HCT116 (cell line): ENCODE data around the gene CAMK1D. TPM values are rescaled to one million over a fixed set of nuclear protein-coding genes. Genes with fewer than 3 reads are reported as not detected.

Source experiments
- ATAC-seq: fragments of 200-7000 bp; cut with Tn5 transposase; 2 replicates; pipeline ENCODE4 v1.9.1; 2020; ENCODE audit warnings: mild to moderate bottlenecking, moderate library complexity
- BruUV-seq: library from RNA; stranded (reverse); fragments of 400-500 nt; replicated peaks from 2 replicates; lab custom pipeline; 2021; lab: Mats Ljungman, UMichigan
- CTCF ChIA-PET: fragments of 300-600 bp; sonication (Branson Sonifier 250); formaldehyde crosslinking; loops from one replicate; lab custom pipeline; 2021; ENCODE audit warnings: antibody characterized with exemption; lab: Charles Lee
- POLR2A ChIA-PET: fragments of 300-600, 350-600 bp; sonication (Branson Sonifier 250); formaldehyde crosslinking; loops from one replicate; lab custom pipeline; 2021; ENCODE audit warnings: antibody characterized with exemption; lab: Charles Lee
- RAD21 ChIA-PET, 2 experiments: fragments of 300-600 bp; sonication (Branson Sonifier 250); formaldehyde crosslinking; loops; one replicate each; lab custom pipeline; 2023; ENCODE audit warnings: low total read pairs in 2 of 2; ENCODE audit not compliant: uncharacterized antibody in 2 of 2, unreplicated experiment in 2 of 2, low non-redundant PET in 1 of 2; lab: Charles Lee
- DNase-seq: peaks from one replicate; pipeline ENCODE4 v3.0.0-alpha.2; 2010; ENCODE audit warnings: low read depth, low spot score
- H2AFZ ChIP-seq: fragments of 200-600 bp; shearing (Covaris generic), sonication (generic); 2 replicates; pipeline ENCODE4 v1.6.1; 2017; ENCODE audit warnings: low read depth, mixed run types, mixed read lengths, antibody characterized with exemption, low read length; ENCODE audit not compliant: poor library complexity, severe bottlenecking
- H3K27ac ChIP-seq: 2 replicates; pipeline ENCODE4 v1.5.1; 2012; ENCODE audit warnings: low read depth, low read length
- H3K27me3 ChIP-seq: fragments of 200-600 bp; sonication (generic); 2 replicates; pipeline ENCODE4 v1.6.1; 2016; ENCODE audit warnings: mixed run types, low read length, mixed read lengths; ENCODE audit not compliant: insufficient read depth
- H3K36me3 ChIP-seq, 2 experiments: fragments of 200-500 bp in 1 of 2; fragments of 200-600 bp in 1 of 2; sonication (Bioruptor generic) in 1 of 2; sonication (generic) in 1 of 2; 2 replicates each; pipeline versions ENCODE4 v1.5.1 to v1.6.1; 2014 to 2016; ENCODE audit warnings: low read length in 2 of 2, inconsistent platforms in 1 of 2, mixed read lengths in 1 of 2, mixed run types in 1 of 2; ENCODE audit not compliant: insufficient read depth in 2 of 2, control insufficient read depth in 1 of 2
- H3K4me1 ChIP-seq, 2 experiments: fragments of 200-600 bp in 1 of 2; sonication (generic) in 1 of 2; 2 replicates each; pipeline versions ENCODE4 v1.5.1 to v1.6.1; 2012 to 2017; ENCODE audit warnings: low read length in 2 of 2, inconsistent platforms in 1 of 2, mild to moderate bottlenecking in 1 of 2, mixed read lengths in 1 of 2, mixed run types in 1 of 2, moderate library complexity in 1 of 2; ENCODE audit not compliant: insufficient read depth in 2 of 2, control insufficient read depth in 1 of 2
- H3K4me2 ChIP-seq: fragments of 200-600 bp; sonication (generic); 2 replicates; pipeline ENCODE4 v1.6.1; 2017; ENCODE audit warnings: mixed run types, low read length, mixed read lengths
- H3K4me3 ChIP-seq, 2 experiments: fragments of 200-600 bp in 1 of 2; sonication (generic) in 1 of 2; replicated peaks in 1 of 2; 2 replicates each; pipeline ENCODE4 v1.5.1; 2011 to 2016; ENCODE audit warnings: low read length in 2 of 2, control low read depth in 1 of 2, low read depth in 1 of 2, mild to moderate bottlenecking in 1 of 2, mixed read lengths in 1 of 2, mixed run types in 1 of 2
- H3K79me2 ChIP-seq: fragments of 200-600 bp; sonication (generic); 2 replicates; pipeline ENCODE4 v1.6.1; 2017; ENCODE audit warnings: mild to moderate bottlenecking, mixed run types, low read length, moderate library complexity, mixed read lengths; ENCODE audit not compliant: insufficient read depth
- H3K9ac ChIP-seq: fragments of 200-600 bp; sonication (generic); 2 replicates; pipeline ENCODE4 v1.6.1; 2016; ENCODE audit warnings: low read length, mixed read lengths
- H3K9me2 ChIP-seq: fragments of 200-600 bp; sonication (generic), shearing (Covaris generic); 2 replicates; pipeline ENCODE4 v1.6.1; 2017; ENCODE audit warnings: mixed run types, mild to moderate bottlenecking, moderate library complexity; ENCODE audit not compliant: insufficient read depth
- H3K9me3 ChIP-seq, 2 experiments: fragments of 200-500 bp in 1 of 2; fragments of 200-600 bp in 1 of 2; sonication (Bioruptor generic) in 1 of 2; sonication (generic) in 1 of 2; 2 replicates each; pipeline ENCODE4 v1.6.1; 2014 to 2017; ENCODE audit warnings: low read length in 2 of 2, mixed read lengths in 2 of 2, inconsistent platforms in 1 of 2, low read depth in 1 of 2, mild to moderate bottlenecking in 1 of 2, mixed run types in 1 of 2, moderate library complexity in 1 of 2; ENCODE audit not compliant: control insufficient read depth in 1 of 2, insufficient read depth in 1 of 2
- H4K20me1 ChIP-seq: fragments of 200-600 bp; sonication (generic), shearing (Covaris generic); 2 replicates; pipeline ENCODE4 v1.6.1; 2017; ENCODE audit warnings: mixed run types, mild to moderate bottlenecking, moderate library complexity; ENCODE audit not compliant: insufficient read depth
- ELF1 ChIP-seq: IDR thresholded peaks from 2 replicates; pipeline ENCODE4 v1.6.1; 2012; ENCODE audit warnings: low read depth, borderline replicate concordance
- FOSL1 ChIP-seq: IDR thresholded peaks from 2 replicates; pipeline ENCODE4 v1.6.1; 2012; ENCODE audit warnings: low read depth
- MAX ChIP-seq: IDR thresholded peaks from 2 replicates; pipeline ENCODE4 v1.6.1; 2012
- REST ChIP-seq: IDR thresholded peaks from 2 replicates; pipeline ENCODE4 v1.6.1; 2012; ENCODE audit warnings: low read depth
- SP1 ChIP-seq: IDR thresholded peaks from 2 replicates; pipeline ENCODE4 v1.6.1; 2012; ENCODE audit warnings: low read depth
- ZFX ChIP-seq: fragments of 450-650 bp; IDR thresholded peaks from 2 replicates; pipeline ENCODE4 v1.6.1; 2017
- intact Hi-C: fragments of 100-400 bp; cut with micrococcal nuclease; formaldehyde crosslinking; loops from 2 replicates; pipeline ENCODE4 v1.10.0; 2022
- total RNA-seq: library from RNA; stranded (reverse); gene quantifications from one replicate; pipeline ENCODE4 v1.2.1, GENCODE V29; 2021; ENCODE audit not compliant: unreplicated experiment

CAMK1D gene
- total RNA-seq, 1 experiment from 2014 or later, result 9.6 TPM

- Histone ChIP-seq H4K20me1 (no peaks in the 10 kb centered on the region), H3K4me2 (no peak overlapping the region), H3K4me3 (no peak overlapping the region), H3K9me3 (no peaks in the 10 kb centered on the region), H3K4me1 (peaks cover 14 to 15% of the 10 kb centered on the region in 2 experiments), H3K79me2 (no peaks in the 10 kb centered on the region), H3K27ac (no peak overlapping the region), H3K9me2 (no peaks in the 10 kb centered on the region), H2AFZ (no peak overlapping the region), H3K36me3 (no peaks in the 10 kb centered on the region), H3K9ac (no peak overlapping the region), H3K27me3 (no peaks in the 10 kb centered on the region)
- CTCF ChIA-PET, result no interaction called here
- RAD21 ChIA-PET, result no interaction called here
- POLR2A ChIA-PET, result no interaction called here
- no peak for ATAC-seq
- no TSS peak for BruUV-seq
- no peak for TF ChIP-seq FOSL1
- no peak for TF ChIP-seq ZFX
- TF ChIP-seq MAX, result no peak
- no peak for TF ChIP-seq ELF1
- TF ChIP-seq SP1, result no peak
- TF ChIP-seq REST, result no peak
- intact Hi-C loops, result no loop called here
- DNase-seq, result no peak
These were observed 447.2 kb downstream of the CAMK1D start for GRCh38 chr10:12796401-12797160.
